Common myeloid progenitor, CD34-positive (primary cell): Measurements from ENCODE around the gene KIF19.

Experiments used
- CTCF ChIA-PET: fragments of 350-600 bp; sonication (Branson Sonifier 250); formaldehyde crosslinking; loops from one replicate; lab custom pipeline; 2021; ENCODE audit warnings: antibody characterized with exemption; lab: Charles Lee
- POLR2A ChIA-PET: fragments of 350-600 bp; sonication (Branson Sonifier 250); formaldehyde crosslinking; loops from one replicate; lab custom pipeline; 2021; ENCODE audit warnings: antibody characterized with exemption; lab: Charles Lee
- DNase-seq, 3 donors: peaks; one replicate each; pipeline versions ENCODE4 v3.0.0 to v3.0.0-alpha.2; 2013
- H3K27ac ChIP-seq, 2 experiments: 1 replicate in 1 of 2; 2 replicates in 1 of 2; pipeline ENCODE4 v1.7.0; 2013; ENCODE audit warnings: inconsistent platforms in 2 of 2, low read length in 2 of 2, mild to moderate bottlenecking in 2 of 2, low read depth in 1 of 2, moderate library complexity in 1 of 2; ENCODE audit not compliant: severe bottlenecking in 2 of 2, insufficient read depth in 1 of 2, poor library complexity in 1 of 2
- H3K27me3 ChIP-seq, 5 experiments: replicated peaks in 2 of 5; 1 replicate in 3 of 5; 2 replicates in 2 of 5; pipeline versions ENCODE4 v1.6.1 to v1.7.0; 2013; ENCODE audit warnings: low read length in 4 of 5, mild to moderate bottlenecking in 2 of 5, moderate library complexity in 2 of 5, inconsistent platforms in 1 of 5; ENCODE audit not compliant: insufficient read depth in 5 of 5, control insufficient read depth in 4 of 5
- H3K36me3 ChIP-seq, 4 experiments: 1 replicate in 2 of 4; 2 replicates in 2 of 4; pipeline versions ENCODE4 v1.6.1 to v1.7.0; 2013; ENCODE audit warnings: low read length in 3 of 4, control low read depth in 1 of 4, mild to moderate bottlenecking in 1 of 4; ENCODE audit not compliant: control insufficient read depth in 4 of 4, insufficient read depth in 4 of 4
- H3K4me1 ChIP-seq, 4 experiments: 1 replicate in 3 of 4; 2 replicates in 1 of 4; pipeline versions ENCODE4 v1.6.1 to v1.7.1; 2013; ENCODE audit warnings: low read length in 3 of 4, mild to moderate bottlenecking in 3 of 4, control low read depth in 1 of 4, inconsistent platforms in 1 of 4, moderate library complexity in 1 of 4; ENCODE audit not compliant: control insufficient read depth in 4 of 4, insufficient read depth in 4 of 4; ENCODE audit errors: control extremely low read depth in 1 of 4
- H3K4me3 ChIP-seq, 7 experiments: 1 replicate in 4 of 7; 2 replicates in 3 of 7; pipeline versions ENCODE4 v1.5.1 to v1.7.0; 2013; ENCODE audit warnings: mild to moderate bottlenecking in 7 of 7, low read length in 6 of 7, moderate library complexity in 6 of 7, inconsistent platforms in 2 of 7, low read depth in 2 of 7, control low read depth in 1 of 7; ENCODE audit not compliant: insufficient read depth in 4 of 7, control insufficient read depth in 1 of 7; ENCODE audit errors: extremely low read depth in 1 of 7
- H3K9me3 ChIP-seq, 5 experiments: 1 replicate in 4 of 5; 2 replicates in 1 of 5; pipeline versions ENCODE4 v1.6.1 to v1.7.1; 2013; ENCODE audit warnings: low read length in 4 of 5, mild to moderate bottlenecking in 2 of 5, inconsistent platforms in 1 of 5, low read depth in 1 of 5, moderate library complexity in 1 of 5; ENCODE audit not compliant: control insufficient read depth in 4 of 5, insufficient read depth in 2 of 5; ENCODE audit errors: control extremely low read depth in 1 of 5
- WGBS: methylation state at CpG from one replicate; pipeline ENCODE4 v1.1.5; 2013; ENCODE audit not compliant: insufficient coverage; 5-methylcytosine and 5-hydroxymethylcytosine counted together

KIF19 gene

DNA sequence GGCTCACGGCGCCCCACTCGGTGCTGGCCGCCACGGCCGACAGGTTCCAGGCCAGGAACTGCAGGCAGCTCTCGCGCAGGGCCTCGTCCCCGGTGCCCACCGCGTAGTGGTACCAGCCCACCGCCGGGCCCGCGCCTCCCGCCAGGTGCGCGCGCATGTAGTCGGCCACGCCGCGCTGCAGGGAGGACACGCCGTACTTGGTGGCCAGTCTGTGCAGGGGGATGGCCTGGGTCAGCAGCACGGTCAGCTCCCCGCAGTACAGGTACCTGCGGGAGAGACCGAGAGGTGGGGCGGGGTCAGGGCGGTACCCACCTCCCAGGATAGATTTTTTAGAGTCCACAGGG, 31.4 kb downstream of the KIF19 start:
- peaks cover 0 to 77% (median 30%) of the 10 kb centered on the region in 5 experiments for H3K27me3 ChIP-seq
- WGBS = 25% methylated on average over 23 of the region's 32 CpGs
- CTCF ChIA-PET = interaction anchor here (0.6 to 18.8 kb wide), 12 partner anchors 10 to 290 kb away, joined by 3 to 185 read pairs (median 3); partner anchors contain the start of gene GPR142

DNA sequence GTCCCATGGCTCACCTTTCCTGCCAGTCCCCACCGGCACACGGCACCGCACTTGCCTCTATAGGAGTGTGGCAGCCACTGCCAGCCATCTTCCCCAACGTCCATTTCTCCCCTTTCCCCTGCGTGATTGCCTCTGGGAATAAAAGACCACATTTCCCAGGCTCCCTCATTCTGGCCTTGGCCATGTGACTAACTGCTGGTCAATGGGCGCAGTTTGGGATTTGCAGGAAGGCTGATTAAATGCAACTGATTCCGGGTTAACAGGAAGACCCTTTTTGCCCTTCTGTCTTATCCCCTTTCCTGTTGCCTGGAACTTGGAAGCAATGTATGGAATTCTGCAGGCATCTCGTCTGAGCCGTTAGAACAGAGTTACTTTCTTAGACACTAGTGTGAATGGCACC, 32.7 kb downstream of the KIF19 start:
- no peak overlapping the region for H3K27ac ChIP-seq
- H3K4me3 ChIP-seq = no peak overlapping the region
- H3K4me1 ChIP-seq = peaks cover 0 to 37% (median 27%) of the 10 kb centered on the region in 4 experiments
- CTCF ChIA-PET = interaction anchor here (0.7 to 18.8 kb wide), 4 partner anchors 9 to 74 kb away, joined by 3 to 185 read pairs (median 4); partner anchors contain the start of gene GPR142
- peaks cover 0 to 64% (median 23%) of the 10 kb centered on the region in 5 experiments for H3K27me3 ChIP-seq
- DNase-seq = no peak
- H3K36me3 ChIP-seq = no peaks in the 10 kb centered on the region
- POLR2A ChIA-PET = no interaction called here
- 90% methylated on average over 9 of the region's 9 CpGs for WGBS
- no peaks in the 10 kb centered on the region for H3K9me3 ChIP-seq

More for the DNA sequence above, 31.4 kb downstream of the KIF19 start:
- Histone ChIP-seq H3K27ac (no peak overlapping the region), H3K36me3 (no peaks in the 10 kb centered on the region), H3K4me1 (peaks cover 0 to 36% (median 25%) of the 10 kb centered on the region in 4 experiments), H3K9me3 (no peaks in the 10 kb centered on the region), H3K4me3 (peak overlapping the region in 4 of 7 experiments; percentile 22 to 69 (median 55))
- no peak for DNase-seq
- POLR2A ChIA-PET = no interaction called here

DNA sequence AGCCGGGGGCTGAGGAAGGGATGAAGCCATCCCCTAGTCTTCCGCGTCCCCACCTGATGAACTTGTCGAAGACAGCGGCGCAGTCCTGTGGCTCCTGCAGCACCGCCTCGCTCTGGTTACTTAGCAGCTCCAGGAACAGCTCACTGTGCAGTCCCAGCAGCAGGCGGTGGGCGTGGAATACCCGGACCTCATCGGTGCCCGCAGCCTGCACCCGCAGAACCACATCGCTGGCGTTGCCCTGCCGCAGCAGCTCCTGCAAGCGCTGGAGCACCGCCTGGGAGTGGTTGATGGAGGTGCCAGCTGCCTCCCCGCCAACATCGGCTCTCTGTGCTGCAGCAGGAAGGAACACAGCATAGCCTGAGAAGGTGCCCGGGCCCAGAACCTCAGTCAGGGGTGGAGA, 33.9 kb downstream of the KIF19 start:
- no peak for DNase-seq
- 99% methylated on average over 22 of the region's 22 CpGs for WGBS
- ChIA-PET CTCF (interaction anchor here (0.8 to 18.8 kb wide), 14 partner anchors 8 to 298 kb away, joined by 3 to 185 read pairs (median 6); partner anchors contain the start of gene GPR142), POLR2A (no interaction called here)
- Histone ChIP-seq H3K36me3 (no peaks in the 10 kb centered on the region), H3K27ac (no peak overlapping the region), H3K9me3 (no peaks in the 10 kb centered on the region), H3K27me3 (peaks cover 0 to 53% (median 21%) of the 10 kb centered on the region in 5 experiments), H3K4me1 (peaks cover 0 to 30% (median 24%) of the 10 kb centered on the region in 4 experiments), H3K4me3 (no peak overlapping the region)

DNA sequence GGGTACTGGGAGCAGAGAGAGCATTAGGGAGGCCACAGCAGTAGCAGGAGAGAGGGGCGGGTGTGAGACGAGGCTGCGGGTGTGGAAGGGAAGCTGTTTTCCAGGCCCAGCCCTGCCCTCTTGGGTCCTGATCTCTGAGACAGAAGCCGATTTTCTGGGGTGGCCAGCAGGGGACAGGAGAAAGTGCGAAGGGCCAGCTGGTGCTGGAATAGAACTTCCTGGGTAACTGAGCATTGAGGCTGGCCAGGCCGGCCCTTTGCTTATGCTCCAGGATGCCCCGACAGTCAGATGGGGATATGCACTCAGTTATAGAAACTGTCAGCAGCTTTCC, 34.8 kb downstream of the KIF19 start:
- peaks cover 0 to 30% (median 24%) of the 10 kb centered on the region in 4 experiments for H3K4me1 ChIP-seq
- no peak overlapping the region for H3K27ac ChIP-seq
- no peaks in the 10 kb centered on the region for H3K9me3 ChIP-seq
- no peak overlapping the region for H3K4me3 ChIP-seq
- DNase-seq = no peak
- no peaks in the 10 kb centered on the region for H3K36me3 ChIP-seq
- CTCF ChIA-PET = interaction anchor here (0.6 to 18.8 kb wide), 16 partner anchors 9 to 297 kb away, joined by 3 to 185 read pairs (median 5); partner anchors contain the start of gene CD300H
- peaks cover 0 to 44% (median 18%) of the 10 kb centered on the region in 5 experiments for H3K27me3 ChIP-seq
- POLR2A ChIA-PET = no interaction called here
- 75% methylated on average over 5 of the region's 7 CpGs for WGBS

DNA sequence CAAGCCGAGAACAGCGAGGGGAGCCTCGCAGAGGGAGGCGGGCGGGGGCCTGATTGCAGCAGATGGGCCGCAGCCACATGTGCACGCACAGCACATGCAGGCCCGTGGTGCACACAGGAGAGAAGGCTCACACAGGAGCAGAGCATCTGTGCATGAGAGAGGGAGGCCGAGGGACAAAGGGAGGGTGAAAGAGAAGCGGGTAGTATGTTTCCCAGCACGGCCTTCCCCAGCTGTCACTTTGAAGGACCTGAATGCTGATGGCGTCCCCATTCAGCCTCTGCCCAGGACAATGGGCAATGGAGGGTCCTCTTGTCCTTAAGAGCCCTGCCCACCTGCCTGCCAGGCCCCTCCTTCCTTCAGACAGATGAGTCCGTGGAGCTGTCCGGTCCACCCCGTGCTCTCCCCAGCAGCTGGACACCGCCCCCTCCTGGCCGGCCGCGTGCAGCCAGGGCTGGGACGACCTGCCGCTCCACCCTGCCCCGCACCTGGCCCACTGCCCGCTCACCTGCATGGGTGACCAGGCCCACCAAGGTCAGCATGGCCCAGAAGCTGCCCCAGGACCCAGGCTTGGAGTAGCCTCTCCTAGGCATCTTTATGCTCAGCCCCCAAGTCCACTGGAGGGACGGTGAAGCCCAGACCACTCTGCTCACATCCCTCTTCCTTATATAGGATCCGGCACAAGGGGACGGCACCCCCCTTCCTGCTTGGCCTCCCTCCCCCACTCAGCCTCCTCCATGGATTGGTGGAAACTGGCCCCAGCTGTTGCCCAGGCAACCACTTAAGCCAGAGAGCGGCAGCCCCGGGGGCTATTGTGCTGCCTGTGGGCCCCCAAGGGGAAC, 35.4 kb downstream of the KIF19 start, which contains the start of gene BTBD17:
Gene BTBD17, minus strand, starts transcription at position 639 of the 839 bp plus-strand sequence. Its CDS starts 49 bp downstream, at position 590.
- Histone ChIP-seq H3K27me3 (peaks cover 0 to 38% (median 15%) of the 10 kb centered on the region in 5 experiments), H3K9me3 (no peaks in the 10 kb centered on the region)
- 43% methylated on average over 26 of the region's 28 CpGs for WGBS

DNA sequence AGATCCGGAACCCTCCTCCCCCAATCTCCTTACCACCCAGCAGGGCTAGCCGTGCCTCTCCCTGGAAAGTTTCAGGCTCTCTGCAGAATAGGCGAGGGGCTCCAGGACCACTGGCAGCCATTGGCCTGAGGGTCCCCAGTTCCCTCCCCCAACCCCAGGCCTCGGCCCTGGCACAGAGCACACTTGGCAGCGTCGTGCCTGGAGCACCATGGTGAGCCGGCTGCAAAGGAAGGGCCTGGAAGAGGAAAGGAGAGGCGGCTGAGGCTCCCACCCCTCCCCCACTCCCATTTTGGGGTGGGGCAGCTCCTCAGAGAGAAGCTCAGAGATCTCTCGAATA, 36.0 kb downstream of the KIF19 start:
- WGBS = 27% methylated on average over 3 of the region's 9 CpGs
- ChIA-PET CTCF (interaction anchor here (0.6 to 18.8 kb wide), 20 partner anchors 8 to 173 kb away, joined by 3 to 185 read pairs (median 4); no protein-coding TSS in a partner anchor), POLR2A (interaction anchor here (0.6 kb wide), 1 partner anchor 36 kb away, joined by 3 read pairs; the partner anchor contains the start of gene KIF19)
- no peak for DNase-seq
- Histone ChIP-seq H3K4me1 (peaks cover 0 to 23% (median 17%) of the 10 kb centered on the region in 4 experiments), H3K27me3 (peaks cover 0 to 32% (median 15%) of the 10 kb centered on the region in 5 experiments), H3K9me3 (no peaks in the 10 kb centered on the region), H3K36me3 (no peaks in the 10 kb centered on the region), H3K27ac (no peak overlapping the region), H3K4me3 (no peak overlapping the region)

More for the DNA sequence above, 35.4 kb downstream of the KIF19 start, which contains the start of gene BTBD17:
- H3K4me1 ChIP-seq = peaks cover 0 to 29% (median 23%) of the 10 kb centered on the region in 4 experiments
- H3K27ac ChIP-seq = no peak within 1 kb of the TSS
- peak in 2 of 3 donors; percentile 31 to 39 for DNase-seq
- no peak within 1 kb of the TSS for H3K4me3 ChIP-seq
- ChIA-PET CTCF (interaction anchor here (0.6 to 18.8 kb wide), 20 partner anchors 9 to 296 kb away, joined by 3 to 185 read pairs (median 4); partner anchors contain the start of gene CD300H), POLR2A (interaction anchor here (0.6 kb wide), 1 partner anchor 35 kb away, joined by 3 read pairs; the partner anchor contains the start of gene KIF19)
- no peaks in the 10 kb centered on the region for H3K36me3 ChIP-seq
